CD4-positive, alpha-beta T cell treated with Interferon alpha-2 for 1 hour (primary cell): ENCODE results near the gene PPARG.
"Not testable (repeated sequence)": the region's sequence is repeated elsewhere in the genome, so short reads cannot be mapped to it uniquely, and the experiment has no call there.

Experiments
- DNase-seq, 2 donors: peaks; one replicate each; pipeline ENCODE4 v3.0.0-alpha.2; 2020 to 2022

The PPARG gene

DNA sequence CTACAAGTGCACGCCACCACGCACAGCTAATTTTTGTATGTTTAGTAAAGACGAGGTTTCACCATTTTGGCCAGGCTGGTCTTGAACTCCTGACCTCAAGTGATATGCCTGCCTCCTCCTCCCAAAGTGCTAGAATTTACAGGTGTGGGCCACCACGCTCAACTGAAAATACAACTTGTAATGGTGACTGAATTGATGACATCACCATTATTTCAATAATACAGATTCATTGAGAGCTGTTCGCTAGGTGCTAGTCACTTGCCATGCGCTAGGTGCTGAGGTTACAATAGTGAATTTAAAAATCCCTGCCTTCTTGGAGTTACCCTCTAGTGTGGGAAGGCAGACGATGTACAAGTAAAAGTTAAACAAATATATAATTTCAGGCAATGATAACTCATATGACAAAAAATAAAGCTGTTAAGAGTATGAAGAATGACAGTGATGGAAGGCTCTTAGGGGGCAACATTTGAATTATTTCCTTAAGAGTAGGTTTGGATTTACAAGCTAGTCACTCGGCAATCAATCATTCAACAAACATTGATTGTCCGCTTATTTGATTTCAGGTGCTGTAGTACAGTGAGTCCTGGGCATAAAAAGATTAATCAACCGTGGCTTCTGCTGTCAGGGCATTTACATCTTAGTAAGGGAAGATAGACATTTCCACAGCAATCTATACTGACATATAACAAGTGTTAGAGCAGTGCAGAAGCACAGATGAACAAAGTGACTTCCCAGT lies 9.1 kb upstream of the PPARG start:
- no peak for DNase-seq

DNA sequence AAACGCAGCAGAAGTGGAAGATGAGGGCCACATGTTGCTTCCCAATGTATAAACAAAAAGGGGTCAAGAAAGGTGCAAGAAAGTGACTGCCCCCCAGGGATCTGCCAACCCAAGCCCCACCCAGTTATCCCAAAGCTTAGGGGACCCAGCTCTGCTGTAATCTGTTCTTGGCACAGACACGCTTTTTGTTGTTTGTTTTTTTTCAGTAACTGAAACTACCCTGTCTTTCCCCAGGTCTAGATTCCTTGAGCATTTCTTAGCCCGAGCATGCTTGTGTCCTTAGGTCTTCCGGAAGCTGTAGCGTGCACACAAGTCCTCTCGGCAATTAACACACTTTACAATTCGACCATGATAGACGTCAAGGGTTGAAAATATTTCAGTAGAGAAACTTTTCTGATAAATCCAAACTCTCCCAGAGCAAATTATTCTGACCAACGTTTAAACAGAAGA lies 8.5 kb upstream of the PPARG start:
- DNase-seq, result no peak

- no peak for DNase-seq
Measured at GRCh38 chr3:12284591-12284990, 4.3 kb upstream of the PPARG start.

GRCh38 chr3:12285003-12285555 lies 3.8 kb upstream of the PPARG start:
- no peak for DNase-seq

- DNase-seq, result not testable (repeated sequence)
Measured at GRCh38 chr3:12285779-12286178, 3.1 kb upstream of the PPARG start.

DNA sequence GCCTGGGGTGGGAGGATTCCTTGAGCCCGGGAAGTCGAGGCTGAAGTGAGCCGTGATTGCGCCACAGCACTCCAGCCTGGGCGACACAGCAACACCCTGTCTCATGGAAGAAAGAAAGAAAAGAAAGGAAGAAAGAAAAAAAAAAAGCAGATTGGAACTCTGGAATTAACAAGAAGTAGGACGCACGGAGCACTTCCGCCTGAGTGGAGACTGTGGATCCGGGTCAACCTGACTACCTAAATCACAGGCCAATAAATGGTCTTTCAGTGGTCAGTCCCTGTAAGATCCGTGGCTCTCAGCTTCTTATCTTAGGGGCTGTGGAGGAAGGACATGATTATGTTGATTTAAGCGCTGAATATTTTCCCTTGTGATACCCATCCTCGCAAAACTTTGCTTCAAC lies 2.4 kb upstream of the PPARG start:
- no peak for DNase-seq

GRCh38 chr3:12286927-12287726 lies 1.7 kb upstream of the PPARG start:
- no peak for DNase-seq

GRCh38 chr3:12287727-12288181 lies 1.1 kb upstream of the PPARG start:
- DNase-seq, result peak; percentile 5 to 8

GRCh38 chr3:12289524-12289923 lies 654 bp downstream of the PPARG start:
- no peak for DNase-seq

DNA sequence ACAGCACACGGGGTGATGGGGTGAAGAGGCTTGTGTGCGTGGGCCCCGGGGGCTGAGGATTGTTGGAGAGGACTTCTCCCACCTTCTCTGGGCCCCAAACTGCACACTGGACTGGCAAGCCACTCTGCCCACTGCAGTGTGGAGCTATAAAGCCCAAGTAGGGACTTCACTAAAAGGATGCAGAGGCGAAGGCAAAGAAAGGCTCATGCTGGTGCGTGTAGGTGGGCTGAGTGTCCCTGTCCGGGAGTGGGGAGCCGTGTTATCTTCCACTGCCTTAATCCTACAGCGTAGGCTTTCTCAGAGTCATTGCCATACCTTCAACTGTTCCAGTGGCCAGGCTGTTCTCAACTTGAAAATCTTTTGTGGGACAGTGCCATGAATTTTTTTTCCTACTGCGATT lies 3.9 kb downstream of the PPARG start:
- no peak for DNase-seq

DNA sequence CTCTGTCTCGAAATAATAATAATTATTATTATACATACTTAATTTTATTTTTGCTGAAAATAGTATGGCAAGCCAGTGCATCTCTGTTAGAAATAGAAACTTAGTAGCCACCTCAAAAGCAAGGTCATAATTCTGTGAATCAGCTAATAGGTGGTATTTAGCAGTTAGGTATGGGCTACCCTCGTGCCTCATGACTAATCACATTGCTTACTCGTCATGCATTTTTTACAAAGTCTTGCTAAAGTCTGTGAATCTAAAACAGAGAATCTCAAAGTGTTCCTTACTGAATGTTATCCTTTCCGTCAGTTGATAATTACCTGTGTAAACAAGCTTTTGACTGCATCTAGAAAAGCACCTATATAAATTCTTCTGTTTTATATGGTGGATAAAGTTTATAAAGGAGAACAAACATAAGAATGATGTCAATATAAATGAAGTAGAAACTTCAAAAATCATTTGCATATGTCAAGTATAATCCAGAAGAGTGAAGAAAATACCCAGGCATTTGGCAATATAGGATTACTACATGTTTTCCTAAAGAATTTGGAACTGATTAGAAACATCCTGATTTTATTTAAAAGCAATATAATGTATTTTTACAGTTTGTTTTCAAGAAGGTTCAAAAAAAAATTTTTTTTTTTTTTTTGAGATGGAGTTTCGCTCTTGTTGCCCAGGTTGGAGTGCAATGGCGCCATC lies 6.2 kb downstream of the PPARG start:
- DNase-seq, result no peak

DNA sequence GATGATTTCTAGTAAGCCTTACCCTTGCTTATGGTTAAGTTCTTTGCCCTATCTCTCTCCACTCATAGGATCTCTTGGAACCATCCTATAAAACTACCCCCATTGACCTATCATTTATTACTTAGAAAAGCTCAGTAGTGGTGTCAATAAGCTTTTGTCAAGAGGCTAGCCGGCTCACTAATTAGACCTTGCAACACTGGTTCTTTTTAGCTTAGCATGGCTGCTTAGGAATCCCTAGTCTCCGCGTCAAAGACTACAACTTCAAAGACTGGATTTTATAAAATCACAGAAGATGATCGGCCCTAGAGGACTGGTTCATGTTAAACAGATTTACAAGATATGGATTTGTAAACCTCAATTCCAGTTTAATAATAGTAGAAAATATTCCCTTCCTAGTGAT lies 7.6 kb downstream of the PPARG start:
- DNase-seq, result no peak

DNA sequence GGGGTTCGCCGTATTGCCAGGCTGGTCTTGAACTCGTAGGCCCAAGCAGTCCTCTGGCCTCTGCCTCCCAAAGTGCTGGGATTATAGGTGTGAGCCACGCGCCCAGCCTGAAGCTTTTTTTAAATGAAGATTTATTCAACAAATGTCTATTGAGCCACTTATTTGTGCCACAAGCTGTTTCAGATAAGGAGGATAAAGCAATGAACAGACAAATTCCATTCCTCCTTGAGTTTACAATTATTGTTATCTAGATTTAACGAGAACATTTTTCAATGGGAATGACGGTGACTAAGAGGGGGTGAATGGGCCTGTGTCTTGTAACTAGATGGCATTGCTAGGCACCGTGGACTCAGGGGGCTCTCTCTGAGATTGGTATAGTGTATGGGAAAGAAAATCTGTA lies 10.2 kb downstream of the PPARG start:
- no peak for DNase-seq

DNA sequence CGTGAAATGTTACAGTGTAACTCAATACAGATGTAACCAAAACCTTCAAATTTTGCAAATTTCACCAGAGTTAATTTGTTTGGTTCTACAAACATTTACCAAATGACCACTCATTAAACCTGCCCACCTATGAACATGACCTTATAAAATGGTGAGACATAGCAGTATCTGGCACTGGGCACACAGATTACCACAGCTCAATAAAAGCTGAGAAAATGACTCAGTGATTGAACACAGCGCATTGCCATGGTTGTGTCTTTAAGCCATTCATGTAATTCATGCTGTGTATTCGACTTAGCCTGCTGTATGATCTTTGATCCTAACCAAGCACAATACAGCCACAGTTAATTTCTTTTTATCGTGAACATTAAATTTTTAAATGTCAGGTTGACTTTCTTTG lies 11.3 kb downstream of the PPARG start:
- no peak for DNase-seq

DNA sequence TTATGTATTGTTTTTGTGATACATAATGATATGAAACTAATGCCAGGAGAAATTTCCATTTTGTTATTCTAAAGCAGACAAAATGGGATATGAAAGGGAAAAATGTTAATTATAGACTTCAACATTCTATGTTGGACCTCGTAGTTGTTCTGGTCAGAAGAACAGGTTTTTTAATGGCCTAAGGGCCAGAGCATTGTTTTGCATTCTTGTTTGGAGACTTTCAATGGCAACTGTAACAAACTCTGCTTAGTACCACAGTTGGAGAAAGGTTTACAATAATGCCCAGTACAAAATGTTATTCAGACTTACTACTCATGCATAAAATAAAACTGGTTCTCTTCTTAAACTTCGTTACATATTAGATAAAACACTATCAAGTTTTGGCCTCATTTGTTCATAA lies 12.2 kb downstream of the PPARG start:
- no peak for DNase-seq

DNA sequence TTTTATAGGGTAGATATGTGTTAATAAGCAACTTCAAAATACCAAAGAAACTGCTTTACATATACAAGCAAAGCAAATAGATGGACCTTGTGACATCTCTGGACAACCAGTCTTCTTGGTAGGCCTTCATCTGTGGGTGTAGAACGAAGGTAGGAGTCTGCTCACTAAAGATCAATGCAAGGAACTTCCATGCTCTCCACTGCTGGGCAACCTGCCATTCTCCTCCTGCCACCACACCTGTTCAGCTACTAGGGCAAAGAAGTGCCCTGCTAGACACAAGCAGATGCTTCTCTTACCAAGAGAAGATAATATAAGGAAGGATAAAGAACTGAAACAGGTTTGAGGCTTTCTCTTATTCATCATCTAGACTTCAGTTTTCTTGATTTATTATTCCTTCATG lies 12.6 kb downstream of the PPARG start:
- DNase-seq, result no peak

- DNase-seq, result no peak
Measured at GRCh38 chr3:12302564-12302963, 13.7 kb downstream of the PPARG start.

DNA sequence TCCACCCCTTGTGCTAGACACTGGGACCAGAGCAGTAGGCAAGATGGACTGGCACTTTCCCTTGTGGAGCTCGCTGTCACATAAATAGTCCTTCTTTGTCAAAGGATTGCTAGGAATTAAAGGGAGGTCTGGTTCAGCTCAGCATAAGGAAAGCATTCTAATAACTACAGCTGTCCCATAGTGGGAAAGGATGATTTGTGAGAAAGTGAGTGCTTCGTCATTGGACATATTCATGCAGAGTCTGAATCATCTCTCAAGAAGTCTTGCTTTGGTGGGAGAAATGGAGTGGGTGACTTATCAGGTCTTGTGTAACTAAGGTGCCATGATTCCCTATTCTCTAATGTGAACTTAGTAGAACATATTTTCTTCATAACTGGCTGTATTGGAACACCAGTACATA lies 14.7 kb downstream of the PPARG start:
- peak in 1 of 2 donors; percentile 19 for DNase-seq

GRCh38 chr3:12303993-12304392 lies 15.1 kb downstream of the PPARG start:
- DNase-seq, result peak; percentile 9 to 57

DNA sequence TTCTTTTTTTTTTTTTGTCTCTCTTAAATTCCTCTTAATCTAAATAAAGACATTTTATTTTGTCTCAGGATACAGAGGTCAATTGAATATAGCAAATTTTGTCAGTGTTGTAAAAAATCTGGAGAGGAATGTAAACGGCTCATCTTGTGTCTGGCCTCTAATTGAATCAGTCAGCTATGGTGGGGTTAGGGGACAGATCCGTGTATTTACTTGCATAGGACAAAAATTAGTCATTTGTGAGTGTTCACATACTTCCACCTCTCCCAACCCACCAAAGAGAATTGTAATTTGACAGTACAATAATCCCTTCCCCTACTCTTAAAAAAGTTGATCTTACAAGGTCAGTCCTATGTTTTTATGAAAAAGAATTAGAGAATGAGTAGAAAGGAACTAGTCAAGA lies 18.3 kb downstream of the PPARG start:
- no peak for DNase-seq

DNA sequence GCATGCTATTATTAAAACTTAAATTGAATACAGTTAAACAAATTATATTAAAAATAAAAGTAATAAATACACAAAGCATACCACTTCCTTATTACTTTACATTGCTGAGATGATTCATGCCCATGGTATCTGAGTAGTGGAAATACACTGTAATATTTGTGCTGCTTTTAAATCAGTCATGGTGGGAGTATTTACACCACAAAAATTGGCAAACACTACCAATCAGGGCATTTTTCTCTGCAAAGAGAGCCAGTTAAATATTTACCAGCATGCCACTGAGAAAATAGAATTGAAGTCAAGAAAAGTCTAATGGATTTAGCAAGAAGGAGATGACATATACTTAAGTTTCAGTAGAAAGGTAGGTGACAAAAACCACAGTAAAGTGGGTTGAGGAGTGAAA lies 19.6 kb downstream of the PPARG start:
- no peak for DNase-seq

DNA sequence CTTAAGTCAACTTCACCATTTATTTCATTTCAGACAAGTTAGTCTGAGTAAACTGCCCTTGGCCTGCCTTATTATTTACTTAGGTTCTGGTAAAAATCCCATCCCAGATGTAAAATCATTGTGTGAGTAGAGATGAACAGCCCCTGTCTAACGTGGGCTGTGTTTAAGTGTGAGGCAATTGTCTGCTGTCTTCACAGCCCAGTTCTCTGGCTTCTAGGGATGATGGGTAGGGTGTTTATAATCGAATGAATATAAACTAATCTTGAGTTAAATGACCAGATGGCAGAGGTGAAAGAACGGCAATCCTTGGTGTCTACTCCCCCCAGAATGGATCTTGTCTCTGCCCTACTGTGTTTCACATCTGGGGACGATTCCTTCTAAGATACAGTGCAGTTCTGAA lies 20.8 kb downstream of the PPARG start:
- no peak for DNase-seq

GRCh38 chr3:12312010-12312409 lies 23.1 kb downstream of the PPARG start:
- no peak for DNase-seq
